ENCODE data around the gene LDLRAD4. TPM values are rescaled to one million over a fixed set of nuclear protein-coding genes. Genes with fewer than 3 reads are reported as not detected.

LDLRAD4 gene
- total RNA-seq, 1 donor: 0.43 TPM

- no peak overlapping the region for H3K4me3 ChIP-seq (ENCODE audit: low read depth, low read length)
- DNase-seq (ENCODE audit: low read depth): no peak
- TF ChIP-seq, protein P1, sequence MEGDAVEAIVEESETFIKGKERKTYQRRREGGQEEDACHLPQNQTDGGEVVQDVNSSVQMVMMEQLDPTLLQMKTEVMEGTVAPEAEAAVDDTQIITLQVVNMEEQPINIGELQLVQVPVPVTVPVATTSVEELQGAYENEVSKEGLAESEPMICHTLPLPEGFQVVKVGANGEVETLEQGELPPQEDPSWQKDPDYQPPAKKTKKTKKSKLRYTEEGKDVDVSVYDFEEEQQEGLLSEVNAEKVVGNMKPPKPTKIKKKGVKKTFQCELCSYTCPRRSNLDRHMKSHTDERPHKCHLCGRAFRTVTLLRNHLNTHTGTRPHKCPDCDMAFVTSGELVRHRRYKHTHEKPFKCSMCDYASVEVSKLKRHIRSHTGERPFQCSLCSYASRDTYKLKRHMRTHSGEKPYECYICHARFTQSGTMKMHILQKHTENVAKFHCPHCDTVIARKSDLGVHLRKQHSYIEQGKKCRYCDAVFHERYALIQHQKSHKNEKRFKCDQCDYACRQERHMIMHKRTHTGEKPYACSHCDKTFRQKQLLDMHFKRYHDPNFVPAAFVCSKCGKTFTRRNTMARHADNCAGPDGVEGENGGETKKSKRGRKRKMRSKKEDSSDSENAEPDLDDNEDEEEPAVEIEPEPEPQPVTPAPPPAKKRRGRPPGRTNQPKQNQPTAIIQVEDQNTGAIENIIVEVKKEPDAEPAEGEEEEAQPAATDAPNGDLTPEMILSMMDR (IDR thresholded peaks at IDR 0.05; ENCODE audit: insufficient read depth, low read depth, low read length): no peak
Measured at GRCh38 chr18:13292736-13293135, 74.2 kb downstream of the LDLRAD4 start.

DNA sequence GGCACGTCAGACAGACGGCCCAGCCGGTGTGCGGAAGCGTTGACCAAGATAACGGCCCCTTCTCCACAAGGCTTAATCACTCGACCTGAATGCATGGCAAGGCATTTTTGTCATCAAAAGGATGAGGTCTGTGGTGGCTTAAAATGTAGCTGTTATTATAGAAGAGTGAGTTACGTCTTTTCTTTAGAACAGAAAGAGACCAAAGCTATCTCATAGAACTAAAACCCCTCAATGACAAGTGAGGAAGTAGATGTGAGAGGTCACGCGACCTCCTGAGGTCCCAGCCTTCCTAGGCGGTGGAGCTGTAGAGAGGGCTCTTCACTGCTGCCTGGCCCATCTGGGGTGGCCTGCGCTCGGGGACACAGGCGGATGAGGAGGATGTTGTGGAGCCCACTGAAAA lies 75.7 kb downstream of the LDLRAD4 start:
- no peak for DNase-seq (ENCODE audit: low read depth)
- TF ChIP-seq, protein P1 (IDR thresholded peaks at IDR 0.05; ENCODE audit: insufficient read depth, low read depth, low read length): no peak

DNA sequence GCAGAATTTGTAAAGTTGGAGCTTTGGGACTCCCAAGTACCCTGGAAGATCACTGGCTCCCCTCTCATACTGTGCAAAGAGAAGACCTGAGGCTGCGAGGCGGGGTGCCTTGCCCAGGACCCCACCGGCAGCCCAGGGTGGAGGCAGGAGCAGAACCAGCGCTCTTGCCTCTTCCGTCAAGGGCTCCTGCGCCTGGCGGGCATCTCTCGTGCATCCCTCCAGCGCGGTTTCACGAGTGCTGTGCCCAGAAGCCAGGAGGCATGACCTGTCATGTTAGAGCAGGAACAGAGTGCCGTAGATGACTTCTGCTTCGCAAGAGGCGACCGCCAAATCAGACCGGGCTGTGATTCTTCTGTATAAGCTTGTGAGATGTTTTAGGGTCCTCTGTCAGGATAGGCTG lies 77.3 kb downstream of the LDLRAD4 start:
- DNase-seq (ENCODE audit: low read depth): no peak
- H3K4me3 ChIP-seq (ENCODE audit: low read depth, low read length): no peak overlapping the region
- TF ChIP-seq, protein P1 (IDR thresholded peaks at IDR 0.05; ENCODE audit: insufficient read depth, low read depth, low read length): no peak

More for the DNA sequence above, 75.7 kb downstream of the LDLRAD4 start:
- H3K4me3 ChIP-seq (ENCODE audit: low read depth, low read length): no peak overlapping the region

- DNase-seq (ENCODE audit: low read depth): no peak
- no peak overlapping the region for H3K4me3 ChIP-seq (ENCODE audit: low read depth, low read length)
Measured at GRCh38 chr18:13296867-13297574, 78.5 kb downstream of the LDLRAD4 start.

DNA sequence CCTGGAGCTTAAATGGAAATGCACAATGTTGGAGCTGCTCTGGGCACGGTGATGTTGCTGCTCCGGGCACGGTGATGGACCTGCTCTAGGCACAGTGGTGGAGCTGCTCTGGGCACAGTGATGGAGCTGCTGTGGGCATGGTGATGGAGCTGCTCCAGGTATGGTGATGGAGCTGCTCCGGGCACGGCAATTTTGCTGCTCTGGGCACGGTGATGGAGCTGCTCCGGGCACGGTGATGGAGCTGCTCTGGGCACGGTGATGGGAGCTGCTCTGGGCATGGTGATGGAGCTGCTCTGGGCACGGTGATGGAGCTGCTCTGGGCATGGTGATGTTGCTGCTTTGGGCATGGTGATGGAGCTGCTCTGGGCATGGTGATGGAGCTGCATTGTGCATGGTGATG lies 79.7 kb downstream of the LDLRAD4 start:
- H3K4me3 ChIP-seq (ENCODE audit: low read depth, low read length): no peak overlapping the region
- TF ChIP-seq, protein P1 (IDR thresholded peaks at IDR 0.05; ENCODE audit: insufficient read depth, low read depth, low read length): no peak
- DNase-seq (ENCODE audit: low read depth): no peak

More at GRCh38 chr18:13296867-13297574, 78.5 kb downstream of the LDLRAD4 start:
- TF ChIP-seq, protein P1 (IDR thresholded peaks at IDR 0.05; ENCODE audit: insufficient read depth, low read depth, low read length): no peak

DNA sequence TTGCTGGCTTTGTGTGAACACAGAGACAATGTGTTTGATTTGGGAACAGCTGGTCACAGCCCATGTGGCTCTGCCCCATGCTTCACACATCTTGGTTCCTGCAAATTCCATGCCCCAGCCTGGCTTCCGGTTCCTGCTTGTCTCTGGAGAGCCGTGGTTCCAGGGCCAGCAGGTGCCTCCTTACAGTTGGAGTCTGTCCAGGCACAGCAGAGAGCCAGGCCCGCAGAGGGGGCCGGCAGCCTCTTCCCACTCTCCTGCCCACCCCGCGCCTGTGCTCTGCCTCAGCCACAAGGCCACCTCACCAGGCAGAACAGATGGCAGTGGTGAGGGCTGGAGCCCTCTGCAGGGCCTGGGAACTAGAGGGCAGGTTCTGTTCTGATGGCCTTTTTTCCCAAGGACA lies 81.5 kb downstream of the LDLRAD4 start:
- no peak for DNase-seq (ENCODE audit: low read depth)
- no peak overlapping the region for H3K4me3 ChIP-seq (ENCODE audit: low read depth, low read length)
- TF ChIP-seq, protein P1 (IDR thresholded peaks at IDR 0.05; ENCODE audit: insufficient read depth, low read depth, low read length): no peak

GRCh38 chr18:13300796-13301195 lies 82.2 kb downstream of the LDLRAD4 start:
- DNase-seq (ENCODE audit: low read depth): no peak
- no peak overlapping the region for H3K4me3 ChIP-seq (ENCODE audit: low read depth, low read length)
- TF ChIP-seq, protein P1 (IDR thresholded peaks at IDR 0.05; ENCODE audit: insufficient read depth, low read depth, low read length): no peak

Data from fibroblast of villous mesenchyme (primary cell).